Tibial artery (tissue), 4 donors: Measurements from ENCODE around the gene SMARCB1.
A peak's percentile ranks its signal among the peaks of the same experiment; 100 is the strongest.

Experiments
- DNase-seq, 2 donors: peaks; one replicate each; pipeline ENCODE4 v3.0.0-alpha.2; 2019
- H3K27ac ChIP-seq, 2 donors: fragments of 200-600 bp; sonication (generic) in 1 of 2; 1 replicate in 1 of 2; 2 replicates in 1 of 2; pipeline ENCODE4 v1.5.1; 2018 to 2019; ENCODE audit warnings: mild to moderate bottlenecking in 1 of 2
- H3K27me3 ChIP-seq, 2 donors: fragments of 200-600 bp; sonication (generic) in 1 of 2; one replicate each; pipeline versions ENCODE4 v1.5.1 to v1.6.0; 2016 to 2019
- H3K36me3 ChIP-seq, 3 donors: fragments of 200-600 bp; sonication (generic) in 2 of 3; one replicate each; pipeline ENCODE4 v1.5.1; 2016 to 2019; ENCODE audit warnings: mild to moderate bottlenecking in 2 of 3
- H3K4me1 ChIP-seq, 4 donors: fragments of 200-600 bp; sonication (generic) in 2 of 4; 1 replicate in 3 of 4; 2 replicates in 1 of 4; pipeline ENCODE4 v1.5.1; 2016 to 2019
- H3K4me3 ChIP-seq, 2 donors: fragments of 200-600 bp; sonication (generic) in 1 of 2; 1 replicate in 1 of 2; 2 replicates in 1 of 2; pipeline ENCODE4 v1.5.1; 2018 to 2019; ENCODE audit warnings: mild to moderate bottlenecking in 2 of 2
- H3K9me3 ChIP-seq, 3 donors: fragments of 200-600 bp; sonication (generic) in 1 of 3; one replicate each; pipeline ENCODE4 v1.5.1; 2016 to 2019
- intact Hi-C: fragments of 100-400 bp; cut with DNase I; formaldehyde crosslinking; loops from one replicate; pipeline ENCODE4 v1.15.0; 2023; ENCODE audit warnings: low total_unique reads
- TF ChIP-seq, protein P1 (sequence below), 2 experiments: fragments of 200-600 bp in 1 of 2; fragments of 450-650 bp in 1 of 2; IDR thresholded peaks; one replicate each; pipeline ENCODE4 v1.5.1; 2017 to 2019; ENCODE audit warnings: antibody characterized with exemption in 2 of 2, mild to moderate bottlenecking in 1 of 2, moderate library complexity in 1 of 2

SMARCB1 gene

DNA sequence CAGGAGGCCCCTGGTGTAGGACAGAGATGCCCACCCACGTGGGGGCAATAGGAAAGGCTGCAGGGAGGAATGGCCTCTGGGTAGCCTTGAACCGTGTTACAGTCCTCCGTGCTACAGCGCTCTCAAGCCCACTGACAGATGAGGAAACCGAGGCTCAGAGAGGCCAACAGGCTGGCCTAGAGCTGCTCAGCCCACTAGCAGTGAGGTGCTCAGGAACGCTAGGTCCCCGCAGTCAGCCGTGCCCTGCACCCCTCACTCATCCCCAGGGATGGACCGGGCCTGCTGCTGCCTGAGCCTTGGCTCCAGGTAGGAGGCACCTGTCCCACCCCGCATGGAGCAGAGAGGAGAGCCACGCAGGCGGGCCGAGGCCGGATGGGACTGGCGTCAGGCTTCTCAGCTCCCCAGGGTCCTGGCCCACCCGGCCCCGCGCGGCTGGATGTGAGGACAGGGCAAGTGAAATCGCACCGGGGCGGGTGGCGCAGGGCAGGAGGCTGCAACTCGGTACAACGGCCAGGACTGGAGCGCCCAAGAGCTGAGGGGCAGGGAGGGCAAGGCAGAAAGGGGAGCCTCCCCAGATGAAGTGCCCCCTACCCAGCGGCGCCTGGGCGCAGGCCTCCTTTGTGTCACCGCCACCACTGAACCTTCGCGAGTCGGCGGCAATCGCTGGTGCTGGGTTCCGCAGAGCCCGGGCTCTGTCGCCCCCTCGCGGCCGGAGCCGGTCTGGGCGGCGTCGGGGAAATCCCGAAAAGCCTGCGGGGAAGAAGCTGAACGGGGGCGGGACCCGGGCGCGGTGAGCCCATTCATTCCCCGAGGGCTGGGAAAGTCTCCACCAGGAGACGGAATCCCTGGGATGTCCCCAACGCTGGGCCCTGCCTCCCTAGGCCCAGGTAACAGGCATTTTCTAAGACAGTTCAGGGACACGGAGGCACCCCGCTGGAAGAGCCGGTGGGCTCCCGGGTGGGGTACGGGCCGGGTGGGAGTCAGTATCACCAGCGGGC lies 62.5 kb downstream of the SMARCB1 start:
- no peak overlapping the region for H3K4me3 ChIP-seq
- H3K4me1 ChIP-seq: peaks cover 0 to 26% (median 11%) of the 10 kb centered on the region in 4 donors
- intact Hi-C loops: loop anchor here (5.0 kb wide), 3 partner anchors 82 to 307 kb away; partner anchors contain the start of gene CHCHD10
- peak; percentile 71 to 90 for DNase-seq
- H3K9me3 ChIP-seq: no peaks in the 10 kb centered on the region
- no peaks in the 10 kb centered on the region for H3K36me3 ChIP-seq
- TF ChIP-seq, protein P1, sequence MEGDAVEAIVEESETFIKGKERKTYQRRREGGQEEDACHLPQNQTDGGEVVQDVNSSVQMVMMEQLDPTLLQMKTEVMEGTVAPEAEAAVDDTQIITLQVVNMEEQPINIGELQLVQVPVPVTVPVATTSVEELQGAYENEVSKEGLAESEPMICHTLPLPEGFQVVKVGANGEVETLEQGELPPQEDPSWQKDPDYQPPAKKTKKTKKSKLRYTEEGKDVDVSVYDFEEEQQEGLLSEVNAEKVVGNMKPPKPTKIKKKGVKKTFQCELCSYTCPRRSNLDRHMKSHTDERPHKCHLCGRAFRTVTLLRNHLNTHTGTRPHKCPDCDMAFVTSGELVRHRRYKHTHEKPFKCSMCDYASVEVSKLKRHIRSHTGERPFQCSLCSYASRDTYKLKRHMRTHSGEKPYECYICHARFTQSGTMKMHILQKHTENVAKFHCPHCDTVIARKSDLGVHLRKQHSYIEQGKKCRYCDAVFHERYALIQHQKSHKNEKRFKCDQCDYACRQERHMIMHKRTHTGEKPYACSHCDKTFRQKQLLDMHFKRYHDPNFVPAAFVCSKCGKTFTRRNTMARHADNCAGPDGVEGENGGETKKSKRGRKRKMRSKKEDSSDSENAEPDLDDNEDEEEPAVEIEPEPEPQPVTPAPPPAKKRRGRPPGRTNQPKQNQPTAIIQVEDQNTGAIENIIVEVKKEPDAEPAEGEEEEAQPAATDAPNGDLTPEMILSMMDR (IDR thresholded peaks at IDR 0.05): peak; percentile 93 to 96
- peaks cover 0 to 5% of the 10 kb centered on the region in 2 donors for H3K27me3 ChIP-seq
- no peak overlapping the region for H3K27ac ChIP-seq

DNA sequence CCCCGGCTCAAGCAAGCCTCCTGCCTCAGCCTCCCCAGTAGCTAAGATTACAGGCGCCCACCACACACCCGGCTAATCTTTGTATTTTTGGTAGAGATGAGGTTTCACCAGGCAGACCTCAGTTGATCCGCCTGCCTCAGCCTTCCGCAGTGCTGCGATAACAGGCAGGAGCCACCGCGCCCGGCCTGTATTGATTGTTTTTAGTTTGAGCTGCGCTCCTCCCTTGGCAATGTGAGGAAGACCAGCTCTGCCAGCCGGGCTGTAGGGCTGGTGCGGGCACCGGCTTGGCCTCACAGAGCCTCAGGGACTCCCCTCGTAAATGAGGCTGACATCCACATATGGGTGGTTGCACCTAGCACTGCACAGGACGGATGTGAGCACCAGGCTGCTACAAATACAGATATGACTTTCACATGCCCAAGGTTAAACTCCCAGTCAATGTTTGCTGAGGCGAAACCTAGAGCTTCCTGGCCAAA lies 63.4 kb downstream of the SMARCB1 start:
- Histone ChIP-seq H3K36me3 (no peaks in the 10 kb centered on the region), H3K4me3 (no peak overlapping the region), H3K27ac (no peak overlapping the region), H3K9me3 (no peaks in the 10 kb centered on the region), H3K4me1 (peaks cover 0 to 26% (median 8%) of the 10 kb centered on the region in 4 donors), H3K27me3 (peaks cover 0 to 5% of the 10 kb centered on the region in 2 donors)
- no peak for DNase-seq
- TF ChIP-seq, protein P1 (IDR thresholded peaks at IDR 0.05): no peak
- intact Hi-C loops: no loop called here

DNA sequence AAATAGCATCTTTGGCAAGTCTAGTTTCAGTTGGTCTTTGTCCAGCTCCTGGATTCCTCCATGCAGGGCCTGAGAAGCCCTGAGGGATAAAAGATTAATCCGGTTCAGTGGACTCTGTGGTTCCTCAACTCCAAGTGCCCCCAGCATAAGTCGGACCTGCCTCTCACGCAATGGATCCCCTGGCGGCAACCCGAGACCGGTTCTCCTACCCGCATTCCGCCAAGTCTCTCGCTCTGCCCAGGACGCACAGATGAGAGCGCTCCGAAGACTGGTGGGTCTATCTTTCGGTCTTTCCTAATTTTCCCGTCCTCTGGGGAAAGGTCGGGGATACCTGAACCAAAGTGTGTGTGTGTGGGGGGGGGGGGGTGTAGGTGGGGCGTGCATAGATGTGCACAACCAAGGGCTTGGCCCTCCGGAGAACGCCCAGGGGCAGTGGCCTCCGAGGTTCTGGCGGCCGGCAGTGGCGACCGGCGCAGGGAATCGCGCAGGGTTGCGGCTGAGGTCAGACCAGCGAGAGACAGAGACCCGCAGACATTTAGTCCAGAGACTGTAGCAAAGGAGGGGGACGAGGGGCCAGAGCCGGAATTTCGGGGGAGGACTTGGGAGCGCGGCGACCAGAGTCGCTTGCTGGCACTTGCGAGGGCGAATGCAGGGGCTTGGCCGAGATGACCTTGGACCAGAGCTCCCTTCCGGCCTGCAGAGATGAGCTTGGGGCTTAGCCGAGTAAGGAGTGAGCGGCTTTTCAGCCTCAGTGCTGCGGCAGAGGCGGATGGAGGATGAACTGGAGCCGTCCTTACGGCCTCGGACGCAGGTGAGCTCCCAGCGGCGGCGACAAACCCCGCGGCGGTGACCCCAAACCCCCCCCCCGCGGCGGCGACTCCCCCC lies 70.2 kb downstream of the SMARCB1 start:
- Histone ChIP-seq H3K4me3 (peak overlapping the region; percentile 58 to 73), H3K9me3 (no peaks in the 10 kb centered on the region), H3K36me3 (no peaks in the 10 kb centered on the region), H3K27me3 (no peaks in the 10 kb centered on the region), H3K4me1 (peaks cover 0 to 17% (median 11%) of the 10 kb centered on the region in 4 donors), H3K27ac (peak overlapping the region; percentile 91 to 95)
- TF ChIP-seq, protein P1 (IDR thresholded peaks at IDR 0.05): peak in 1 of 2 experiments; percentile 13
- DNase-seq: no peak
- intact Hi-C loops: no loop called here

DNA sequence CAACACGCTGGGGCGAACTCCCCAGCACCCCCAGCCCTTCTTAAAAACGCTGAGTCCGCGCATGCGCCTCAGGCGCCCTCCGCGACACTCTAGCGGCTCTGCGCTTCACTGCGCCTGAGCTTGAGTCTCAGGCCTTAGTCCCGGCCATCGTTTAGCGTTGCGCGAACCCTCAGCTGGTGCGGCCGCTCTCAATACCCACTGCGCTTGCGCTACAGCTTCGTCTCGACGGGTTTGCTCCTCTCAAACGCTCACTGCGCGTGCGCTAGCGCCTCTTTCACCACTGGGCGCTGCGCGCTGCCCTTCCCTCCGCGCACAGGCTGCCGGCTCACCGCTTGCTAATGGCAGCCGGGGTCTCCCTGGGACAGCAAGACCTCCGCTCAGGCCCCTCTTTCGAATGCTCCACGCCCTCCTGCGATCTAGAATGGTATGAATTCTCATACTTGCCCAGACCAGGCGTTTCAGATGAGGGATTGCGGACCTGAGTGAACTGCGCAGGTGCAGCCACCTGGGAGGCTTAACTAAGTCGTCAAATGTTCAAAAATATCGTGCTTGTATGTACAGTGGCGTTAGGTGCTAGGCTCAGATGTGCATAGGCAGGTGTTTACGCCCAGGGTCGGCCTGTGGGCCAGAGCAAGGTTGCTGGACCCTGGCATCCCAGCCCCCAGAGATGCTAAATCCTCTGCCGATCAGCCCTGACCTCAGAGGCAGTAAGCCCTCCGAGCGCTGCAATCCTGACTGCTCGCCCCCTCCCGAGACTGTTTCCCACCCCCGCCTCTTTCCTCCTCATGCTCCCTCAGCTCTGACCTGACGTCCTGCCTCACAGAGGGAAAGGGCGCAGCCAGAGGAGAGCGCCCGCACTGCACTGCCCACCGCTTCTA lies 71.1 kb downstream of the SMARCB1 start, which contains the start of gene SLC2A11:
Gene SLC2A11 (plus strand): TSS at position 270 of the 878 bp plus-strand sequence. CDS start 125 bp downstream, at position 395.
- Histone ChIP-seq H3K27me3 (no peaks in the 10 kb centered on the region), H3K9me3 (no peaks in the 10 kb centered on the region), H3K4me3 (peak within 1 kb of the TSS; percentile 58 to 73), H3K36me3 (peaks cover 0 to 6% (median 0%) of the 10 kb centered on the region in 3 donors), H3K4me1 (peaks cover 0 to 17% (median 11%) of the 10 kb centered on the region in 4 donors), H3K27ac (peak within 1 kb of the TSS; percentile 91 to 95)
- intact Hi-C loops: no loop called here
- peak; percentile 96 to 98 for DNase-seq
- TF ChIP-seq, protein P1 (IDR thresholded peaks at IDR 0.05): peak; percentile 31 to 52
